GM19193 (cell line): Measurements from ENCODE around the gene SH3BP5.

Experiments
- POLR2A ChIP-seq: IDR thresholded peaks from 4 replicates; pipeline ENCODE4 v1.6.1; 2011; ENCODE audit not compliant: insufficient read depth, insufficient read length; ENCODE audit errors: extremely low read depth

SH3BP5 gene

GRCh38 chr3:15331606-15332404, 581 bp downstream of the SH3BP5 start:
- no peak for TF ChIP-seq POLR2A

GRCh38 chr3:15331072-15331605, 1.2 kb downstream of the SH3BP5 start:
- TF ChIP-seq POLR2A = no peak

- TF ChIP-seq POLR2A = no peak
These were observed 2.3 kb downstream of the SH3BP5 start for GRCh38 chr3:15330031-15330596.

GRCh38 chr3:15329046-15330005, 3.1 kb downstream of the SH3BP5 start:
- no peak for TF ChIP-seq POLR2A

- TF ChIP-seq POLR2A = no peak
These were observed 4.4 kb downstream of the SH3BP5 start for GRCh38 chr3:15327941-15328340.

- TF ChIP-seq POLR2A = no peak
These were observed 5.7 kb downstream of the SH3BP5 start for GRCh38 chr3:15326673-15327072.

GRCh38 chr3:15326037-15326436, 6.3 kb downstream of the SH3BP5 start:
- no peak for TF ChIP-seq POLR2A

GRCh38 chr3:15325228-15325627, 7.2 kb downstream of the SH3BP5 start:
- TF ChIP-seq POLR2A = no peak

GRCh38 chr3:15324379-15324808, 8.0 kb downstream of the SH3BP5 start:
- no peak for TF ChIP-seq POLR2A

GRCh38 chr3:15323063-15323462, 9.3 kb downstream of the SH3BP5 start:
- no peak for TF ChIP-seq POLR2A

GRCh38 chr3:15321349-15321748, 11.0 kb downstream of the SH3BP5 start:
- TF ChIP-seq POLR2A = no peak

GRCh38 chr3:15319575-15319974, 12.8 kb downstream of the SH3BP5 start:
- TF ChIP-seq POLR2A = no peak

- no peak for TF ChIP-seq POLR2A
These were observed 13.2 kb downstream of the SH3BP5 start for GRCh38 chr3:15319136-15319535.

GRCh38 chr3:15318661-15319060, 13.7 kb downstream of the SH3BP5 start:
- TF ChIP-seq POLR2A = no peak

- TF ChIP-seq POLR2A = no peak
These were observed 15.4 kb downstream of the SH3BP5 start for GRCh38 chr3:15316998-15317435.
